NCI-H1694 treated with DMSO at 0.1 percent for 48 hours (cell line): ENCODE measurements around the gene EDIL3.

Experiments
- DNase-seq: peaks from one replicate; lab custom pipeline; 2025; lab: John Stamatoyannopoulos, UW

EDIL3 gene

DNA sequence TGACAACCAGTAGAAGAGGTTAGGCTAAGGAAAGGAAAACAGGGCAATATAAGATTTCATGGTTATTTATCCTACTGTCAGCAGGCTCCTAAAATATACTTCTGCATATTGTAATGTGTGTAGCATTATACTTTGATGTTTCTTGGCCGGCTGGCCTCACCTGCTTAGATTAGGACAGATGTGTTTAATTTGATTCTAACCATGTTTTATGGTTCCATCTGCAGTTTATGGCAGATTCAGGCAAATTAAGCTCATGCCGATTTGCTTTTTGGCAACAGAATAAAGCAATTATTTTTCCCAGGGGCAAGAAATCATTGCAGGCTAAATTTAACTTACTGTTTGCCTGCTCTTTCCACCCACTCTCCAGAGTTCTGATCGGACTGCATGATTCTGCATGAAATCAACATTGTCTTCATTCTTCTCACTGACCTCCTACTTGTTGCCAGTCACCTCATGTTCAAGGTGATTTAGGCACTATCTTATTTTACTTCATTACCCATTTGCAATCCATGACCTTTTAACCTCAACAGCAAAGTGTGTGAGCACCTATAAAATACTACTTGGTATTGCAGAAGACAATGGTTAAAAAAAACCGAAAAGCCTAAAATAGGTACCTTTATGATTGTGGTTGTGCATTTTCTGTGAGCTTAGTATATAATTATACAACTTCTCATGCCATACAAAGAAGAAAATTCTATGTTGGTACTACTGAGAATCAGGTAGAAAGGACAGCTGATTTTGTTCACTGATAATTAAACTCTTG is 125.2 kb downstream of the EDIL3 start:
- DNase-seq, result peak; percentile 48

DNA sequence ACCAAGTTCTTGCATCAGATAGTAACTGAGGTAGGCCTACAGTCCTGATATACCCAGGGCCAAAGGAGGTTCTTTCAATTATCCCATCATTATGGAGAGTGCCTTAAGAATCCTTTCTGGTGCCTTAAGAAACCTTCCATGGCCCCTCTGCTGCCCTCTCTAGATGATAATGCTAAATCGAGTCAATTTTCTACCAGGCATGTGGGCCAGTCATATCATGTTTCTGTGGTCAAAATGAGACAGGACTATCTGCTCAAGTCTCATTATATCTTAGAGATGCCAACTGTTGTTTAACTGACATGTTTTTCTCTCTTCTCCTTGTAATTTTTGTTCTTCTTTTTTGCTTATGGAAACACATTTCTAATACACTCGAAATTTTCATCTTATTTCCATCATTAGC is 127.6 kb downstream of the EDIL3 start:
- DNase-seq, result no peak

DNA sequence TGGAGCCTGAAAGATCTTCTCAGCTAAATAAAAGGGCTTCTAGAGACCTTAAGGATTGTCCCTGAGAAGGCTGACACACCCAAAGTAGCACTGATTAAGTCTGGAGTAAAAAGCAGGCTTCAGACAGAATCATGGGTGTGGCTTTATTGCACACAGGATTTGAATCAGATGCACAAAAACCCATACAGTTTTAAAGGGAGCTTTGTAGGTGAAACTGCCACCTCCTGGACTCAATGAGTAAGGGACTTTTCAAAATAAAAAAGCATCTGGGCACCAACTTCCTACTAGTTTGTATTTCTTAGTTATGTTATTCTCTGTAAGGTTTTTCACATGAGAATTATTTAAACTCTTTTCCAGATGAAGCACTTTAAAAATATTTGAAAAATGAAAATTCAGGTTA is 129.4 kb downstream of the EDIL3 start:
- no peak for DNase-seq

DNA sequence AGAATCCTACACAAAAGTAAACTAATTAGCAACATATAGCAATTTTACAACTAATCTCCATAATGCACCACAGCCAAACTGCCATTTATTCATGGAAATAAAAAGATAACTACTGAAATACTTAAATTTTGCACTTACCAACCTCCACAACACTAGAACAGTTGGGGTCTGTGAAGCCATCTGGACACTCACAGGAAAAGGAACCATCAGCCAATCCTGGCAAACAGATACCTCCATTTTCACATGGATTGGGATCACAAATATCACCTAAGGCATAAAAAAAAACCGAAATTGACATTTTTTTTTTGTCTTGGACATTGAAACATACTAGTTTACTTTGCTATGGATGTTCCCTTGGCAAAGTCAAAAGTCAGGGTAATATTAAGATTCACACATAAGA is 130.7 kb downstream of the EDIL3 start:
- DNase-seq, result no peak

DNA sequence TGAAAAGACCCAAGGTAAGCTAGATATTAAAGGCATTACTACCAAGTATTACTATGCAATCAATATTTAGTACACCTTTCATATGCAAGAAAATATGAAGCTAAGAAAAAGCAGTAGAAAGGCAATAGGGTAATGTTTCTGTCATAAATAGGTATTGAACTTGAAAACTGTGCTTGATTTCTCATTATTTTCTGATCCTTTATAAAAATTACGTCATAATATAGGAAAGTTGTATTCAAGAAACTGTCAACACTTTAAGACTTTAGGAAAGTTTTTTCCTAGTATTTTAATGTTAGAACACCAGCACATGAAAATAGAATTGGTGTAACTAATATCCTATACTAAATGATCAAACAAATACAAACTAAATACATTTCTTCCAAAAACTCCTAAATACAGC is 133.2 kb downstream of the EDIL3 start:
- DNase-seq, result no peak

DNA sequence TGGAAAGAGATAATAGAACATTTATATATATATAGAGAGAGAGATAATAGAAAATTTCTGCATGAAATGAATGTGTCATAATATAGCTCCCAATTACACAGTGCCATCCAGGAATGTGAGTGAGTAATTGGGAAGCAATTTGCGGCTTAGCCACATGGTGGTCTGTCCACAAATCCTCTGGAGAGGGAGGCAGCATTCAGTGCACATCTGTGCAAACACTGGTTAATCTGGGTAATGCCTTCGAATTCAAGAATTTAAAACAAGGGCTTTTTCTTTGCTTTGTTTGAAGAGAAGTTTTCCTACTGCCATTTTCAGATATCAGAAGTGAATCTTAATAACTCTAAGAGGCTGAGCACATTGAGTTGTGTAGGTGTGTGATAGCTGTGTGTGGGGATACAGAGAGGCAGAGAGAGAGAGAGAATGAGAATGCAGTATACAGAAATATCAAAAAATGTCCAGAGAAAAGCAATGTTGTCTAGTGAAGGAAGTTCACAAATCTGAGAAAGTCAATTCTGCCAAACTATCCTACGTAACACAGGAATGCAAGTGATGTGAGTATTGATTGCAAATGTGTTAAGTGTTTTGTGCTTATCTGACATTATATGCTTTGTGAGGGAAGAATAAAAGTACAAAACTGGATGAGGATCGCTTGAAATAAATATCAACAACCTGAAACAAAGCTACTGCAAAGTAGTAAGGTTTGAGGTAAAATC is 134.6 kb downstream of the EDIL3 start:
- DNase-seq, result no peak

DNA sequence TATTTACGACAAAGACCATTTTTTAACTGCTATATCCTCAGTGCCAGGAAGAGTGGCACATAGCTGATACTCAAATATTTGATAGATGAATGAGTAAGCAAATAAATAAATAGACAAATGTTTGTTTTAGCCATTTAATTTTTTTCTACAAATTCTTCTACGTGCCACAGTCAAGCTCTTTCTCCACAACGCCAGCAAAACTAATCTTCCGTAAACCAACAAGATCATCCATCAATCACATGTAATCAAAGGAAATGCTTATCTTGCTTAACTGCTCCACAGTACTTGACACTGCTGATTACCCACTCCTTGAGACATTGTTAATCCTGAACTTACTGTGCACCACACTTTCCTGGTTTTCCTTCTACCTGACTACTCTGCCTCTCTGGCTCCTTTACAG is 136.7 kb downstream of the EDIL3 start:
- DNase-seq, result no peak

DNA sequence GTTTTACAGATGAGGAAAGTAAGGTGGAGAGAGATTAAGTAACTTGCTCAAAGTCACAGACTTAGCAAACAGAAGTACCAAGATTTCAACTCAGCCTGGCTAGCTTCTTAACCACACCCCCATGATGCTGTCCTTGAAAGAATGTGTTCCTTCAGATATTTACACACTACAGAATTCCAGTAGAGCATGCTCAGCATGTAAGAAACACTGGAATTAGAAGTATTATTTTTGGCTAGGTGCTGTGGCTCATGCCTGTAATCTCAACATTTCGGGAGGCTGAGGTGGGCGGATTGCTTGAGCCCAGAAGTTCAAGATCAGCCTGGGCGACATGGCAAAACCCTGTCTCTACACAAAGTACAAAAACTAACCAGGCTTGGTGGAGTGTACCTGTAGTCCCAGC is 142.4 kb downstream of the EDIL3 start:
- no peak for DNase-seq

DNA sequence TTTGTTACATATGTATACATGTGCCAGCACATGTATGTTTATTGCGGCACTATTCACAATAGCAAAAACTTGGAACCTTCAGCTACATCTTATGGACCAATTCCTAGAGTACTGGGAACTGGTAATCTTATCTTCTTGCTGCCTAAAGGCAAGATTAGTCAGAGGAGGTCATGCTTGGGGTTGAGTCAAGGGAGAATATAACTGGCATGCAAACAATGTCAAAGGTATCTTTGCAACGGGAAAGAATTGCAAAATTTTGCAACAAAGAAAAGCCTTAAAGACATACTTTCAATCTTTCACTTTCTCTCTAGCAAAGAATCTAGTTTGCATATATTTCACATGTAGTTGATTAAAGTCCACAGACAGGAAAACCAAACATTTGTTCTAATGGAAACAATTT is 145.2 kb downstream of the EDIL3 start:
- no peak for DNase-seq

DNA sequence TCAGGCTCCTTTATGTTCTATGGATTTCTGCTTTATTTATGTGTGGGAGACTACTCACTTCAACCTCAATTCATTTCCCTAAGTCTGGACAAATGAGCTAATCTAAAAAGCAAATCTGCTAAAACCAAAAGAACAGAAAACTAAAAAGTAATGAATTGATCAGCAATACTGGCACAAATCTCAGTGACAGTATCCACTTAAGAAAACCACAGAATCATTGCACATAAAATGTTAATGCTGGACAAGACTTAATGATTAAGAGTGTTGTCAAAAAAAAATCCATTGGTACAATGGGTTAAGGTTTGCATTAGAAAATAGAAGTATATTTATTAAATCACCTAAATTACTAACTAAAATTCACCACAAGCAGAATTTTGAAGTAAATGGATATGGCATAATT is 147.6 kb downstream of the EDIL3 start:
- DNase-seq, result no peak

DNA sequence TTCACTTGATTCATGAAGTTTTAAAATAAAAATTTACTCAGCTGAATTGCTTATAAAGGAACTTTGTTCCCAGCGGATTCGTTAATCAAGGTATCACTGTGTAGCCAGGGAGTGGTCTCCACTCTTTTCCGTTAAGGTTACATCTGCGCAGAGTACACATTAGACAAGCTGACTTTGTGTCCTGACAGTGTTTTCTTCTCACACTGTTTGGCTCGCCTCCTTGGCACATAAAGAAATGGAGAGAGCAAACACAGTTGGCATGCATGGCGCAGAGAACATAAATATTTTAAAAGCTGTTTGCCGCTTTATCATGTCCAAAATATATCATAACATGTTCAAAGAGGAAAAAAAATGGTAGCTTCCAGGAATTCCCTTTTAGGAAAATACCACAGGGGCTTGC is 153.2 kb downstream of the EDIL3 start:
- DNase-seq, result no peak

DNA sequence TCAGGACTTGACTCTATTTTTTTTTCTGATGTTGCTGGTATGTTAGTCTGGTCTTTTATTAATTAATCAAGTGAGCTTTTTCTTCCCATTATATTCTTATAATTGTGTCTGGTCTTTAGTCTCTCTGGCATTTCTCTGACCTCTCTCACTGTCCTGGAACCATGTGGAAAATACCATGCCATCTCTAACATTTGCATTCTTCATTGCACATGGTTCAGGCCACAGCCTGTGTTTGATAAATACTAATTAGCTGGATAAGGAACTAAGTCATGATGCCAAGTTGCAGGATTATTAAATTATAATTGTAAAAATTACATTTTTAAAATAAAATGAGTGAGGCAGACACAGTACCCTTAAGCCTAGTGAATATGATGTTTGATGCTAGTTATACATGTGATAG is 155.6 kb downstream of the EDIL3 start:
- DNase-seq, result no peak

DNA sequence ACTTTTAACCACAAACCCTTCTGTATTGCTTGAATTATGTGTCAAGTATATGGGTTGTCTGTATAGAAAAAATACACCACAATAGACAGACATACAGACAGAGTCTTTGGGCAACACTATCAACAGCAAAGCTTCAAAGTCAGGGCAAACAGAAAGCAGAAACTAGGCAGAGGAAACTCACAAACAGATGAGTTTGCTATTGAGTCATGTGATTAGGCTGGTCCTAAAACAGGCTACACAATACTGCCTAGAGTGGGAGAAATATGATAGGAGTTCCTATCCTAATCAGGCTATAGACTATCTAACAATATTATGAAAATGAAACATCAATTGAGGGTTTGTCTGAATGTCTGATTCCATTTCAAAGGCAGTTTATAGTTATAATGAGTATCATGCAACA is 156.4 kb downstream of the EDIL3 start:
- DNase-seq, result no peak

DNA sequence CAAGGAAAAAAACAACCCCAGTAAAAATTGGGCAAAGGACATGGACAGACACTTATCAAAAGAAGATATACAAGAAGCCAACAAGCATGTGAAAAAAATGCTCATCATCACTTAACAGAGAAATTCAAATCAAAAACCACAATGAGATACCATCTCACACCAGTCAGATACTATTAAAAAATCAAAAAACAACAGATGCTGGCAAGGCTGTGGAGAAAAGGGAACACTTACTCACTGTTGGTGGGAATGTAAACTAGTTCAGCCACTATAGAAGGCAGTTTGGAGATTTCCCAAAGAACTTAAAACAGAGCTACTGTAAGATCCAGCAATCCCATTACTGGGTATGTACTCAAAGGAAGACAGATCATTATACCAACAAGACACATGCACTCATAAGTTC is 157.4 kb downstream of the EDIL3 start:
- no peak for DNase-seq

DNA sequence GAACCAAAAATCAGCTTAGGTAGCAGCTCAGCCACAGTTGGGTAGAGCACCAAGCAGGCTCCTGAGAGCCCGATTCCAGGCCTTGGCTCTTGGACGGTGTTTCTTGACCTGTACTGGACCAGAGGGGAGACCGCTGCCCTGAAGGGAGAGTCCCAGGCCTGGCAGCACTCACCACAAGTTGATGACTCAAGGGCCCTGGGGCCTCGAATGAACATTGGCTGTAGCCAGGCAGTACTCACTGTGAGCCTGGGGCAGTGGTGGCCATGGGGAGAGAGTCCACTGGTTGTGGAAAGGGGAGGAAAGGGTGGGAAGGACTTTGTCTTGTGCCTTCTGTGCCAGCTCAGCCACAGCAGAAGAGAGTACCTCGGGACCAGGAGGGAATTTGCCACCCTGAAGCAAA is 166.1 kb downstream of the EDIL3 start:
- DNase-seq, result no peak

DNA sequence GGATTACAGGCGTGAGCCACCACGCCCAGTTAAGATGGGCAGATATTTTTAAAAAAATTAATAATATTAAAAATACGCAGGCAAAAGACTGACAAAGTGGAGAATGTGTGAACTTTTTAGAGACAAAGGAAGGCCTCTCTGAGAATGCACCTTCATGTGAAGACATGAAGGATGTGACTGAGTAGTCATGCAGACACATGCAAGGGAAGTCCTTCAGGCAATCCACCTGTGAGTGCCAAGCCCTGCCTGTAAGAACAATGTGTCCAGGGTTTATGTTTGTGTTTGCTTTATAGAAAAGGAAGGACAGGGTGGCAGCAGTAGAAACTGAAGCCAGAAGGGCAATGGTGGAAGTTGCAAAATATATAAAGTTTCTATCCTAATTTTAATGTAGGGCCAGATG is 169.2 kb downstream of the EDIL3 start:
- no peak for DNase-seq

DNA sequence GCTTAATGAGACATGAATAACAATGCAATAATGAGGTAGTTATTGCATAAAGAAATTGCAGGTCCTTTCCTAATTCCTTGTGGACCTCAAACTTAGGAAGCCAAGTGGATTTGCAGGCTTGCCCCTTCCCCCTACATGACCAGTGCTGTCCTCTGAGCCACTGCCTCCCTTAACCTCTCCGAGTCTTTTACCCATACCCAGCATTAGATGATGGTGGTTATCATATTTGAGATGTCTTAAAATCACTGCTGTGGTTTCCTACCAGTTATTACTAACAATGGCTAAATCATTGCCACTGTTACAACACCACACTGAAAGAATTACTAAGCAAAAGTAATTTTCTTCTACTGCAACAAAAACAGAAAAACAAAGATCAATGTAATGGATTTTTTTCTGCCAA is 170.8 kb downstream of the EDIL3 start:
- no peak for DNase-seq

DNA sequence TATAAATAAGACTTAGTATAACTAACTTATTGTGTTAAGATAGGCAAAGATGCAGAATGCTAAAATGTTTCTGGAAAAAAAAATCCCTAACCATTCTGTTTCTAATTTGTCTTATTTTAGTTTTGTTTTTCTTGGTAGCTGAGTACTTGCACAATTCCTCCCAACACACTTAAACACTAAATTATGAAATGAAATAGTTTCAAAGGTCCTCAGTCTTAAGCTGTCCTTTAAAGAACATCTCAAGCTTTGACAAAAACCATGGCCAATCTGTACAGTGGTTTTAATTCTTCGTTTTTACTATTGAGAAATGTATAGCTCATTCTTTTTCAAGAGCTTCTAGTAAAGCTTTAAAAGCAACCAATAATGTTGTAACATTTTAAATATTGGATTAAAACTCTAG is 171.5 kb downstream of the EDIL3 start:
- no peak for DNase-seq

DNA sequence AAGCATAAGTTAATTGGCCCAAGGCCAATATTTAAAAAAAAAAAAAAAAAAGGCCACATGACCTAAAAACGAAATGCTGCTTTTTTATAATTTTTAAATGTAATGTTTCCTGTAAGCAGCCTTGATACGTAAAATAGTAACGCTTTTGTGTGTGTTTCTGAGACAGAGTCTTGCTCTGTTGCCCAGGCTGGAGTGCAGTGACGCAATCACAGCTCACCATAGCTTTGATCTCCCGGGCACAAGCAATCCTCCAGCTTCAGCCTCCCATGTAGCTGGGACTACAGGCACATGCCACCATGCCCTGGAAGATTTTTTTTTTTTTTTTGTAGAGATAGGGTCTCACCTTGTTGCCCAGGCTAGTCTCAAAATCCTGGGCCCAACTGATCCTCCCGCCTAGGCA is 179.9 kb downstream of the EDIL3 start:
- DNase-seq, result no peak

DNA sequence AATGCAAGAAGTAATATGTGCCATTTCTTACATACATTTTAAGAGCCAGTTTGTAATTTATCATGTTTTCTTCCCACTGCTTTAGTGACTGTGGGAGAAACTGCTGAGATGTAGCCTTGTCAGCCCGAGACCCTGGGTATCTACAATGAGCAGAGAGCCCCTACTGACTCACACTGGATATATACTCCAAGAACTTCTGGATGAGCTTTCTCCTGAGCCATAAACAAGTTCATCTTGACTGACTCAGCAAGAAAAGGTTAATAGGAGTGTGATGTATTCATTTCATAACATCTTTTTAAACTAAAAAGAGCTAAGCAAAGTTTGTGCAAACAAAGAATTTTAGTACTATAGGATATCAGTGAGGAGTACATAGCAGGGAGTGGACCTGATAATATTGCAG is 182.5 kb downstream of the EDIL3 start:
- no peak for DNase-seq

DNA sequence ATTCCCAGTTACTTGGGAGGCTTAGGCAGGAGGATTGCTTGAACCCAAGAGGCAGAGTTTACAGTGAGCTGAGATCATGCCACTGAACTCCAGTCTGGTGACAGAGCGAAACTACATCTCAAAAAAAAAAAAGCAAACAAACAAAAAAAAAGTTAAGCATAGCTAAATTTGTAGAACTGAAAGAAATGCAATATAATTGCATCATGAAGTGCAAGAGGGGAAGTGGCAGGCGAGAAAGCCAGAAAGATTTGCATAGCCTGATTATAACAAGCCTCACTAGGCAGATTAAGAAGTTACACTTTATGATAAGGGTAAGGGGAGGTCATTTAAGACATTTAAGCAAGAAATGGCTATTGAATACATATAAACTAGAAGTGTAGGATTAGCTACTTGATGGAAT is 187.1 kb downstream of the EDIL3 start:
- DNase-seq, result no peak

DNA sequence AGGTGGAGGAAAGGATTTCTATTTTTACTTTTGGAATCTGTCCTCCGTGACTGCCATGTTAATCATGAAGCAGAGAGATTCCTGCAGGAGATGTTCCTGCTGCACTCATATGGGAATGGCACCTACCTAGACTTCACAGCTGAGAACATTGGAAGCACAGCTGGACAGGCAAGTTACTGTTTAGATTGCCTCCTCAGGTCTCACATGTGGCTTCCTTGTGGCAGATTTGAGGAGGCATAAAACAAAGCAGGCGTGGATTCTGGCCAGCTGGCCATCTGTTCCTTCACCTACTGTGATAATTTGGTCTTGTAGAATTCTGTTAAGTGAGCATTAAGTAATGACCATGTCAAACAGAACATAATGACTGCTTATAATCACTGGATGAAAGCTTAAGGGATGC is 193.4 kb downstream of the EDIL3 start:
- no peak for DNase-seq

DNA sequence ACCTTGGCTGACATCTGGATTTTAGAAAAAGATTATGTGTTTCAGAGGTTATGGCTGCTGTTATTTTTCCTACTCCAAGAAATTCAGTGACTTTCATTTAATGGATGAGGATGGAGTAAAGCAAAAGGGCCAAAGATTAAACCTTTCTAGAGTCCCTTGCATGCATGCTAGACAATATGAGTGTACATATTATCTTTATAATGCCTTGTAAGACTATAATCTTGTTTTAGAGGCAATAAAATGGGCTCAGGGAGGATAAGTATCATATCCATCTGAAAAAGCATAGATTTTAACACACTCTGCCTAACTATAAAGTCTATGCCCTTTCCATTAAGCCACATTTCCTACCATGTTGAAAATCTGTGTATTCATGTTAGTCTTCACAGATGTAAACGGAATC is 199.8 kb downstream of the EDIL3 start:
- no peak for DNase-seq

DNA sequence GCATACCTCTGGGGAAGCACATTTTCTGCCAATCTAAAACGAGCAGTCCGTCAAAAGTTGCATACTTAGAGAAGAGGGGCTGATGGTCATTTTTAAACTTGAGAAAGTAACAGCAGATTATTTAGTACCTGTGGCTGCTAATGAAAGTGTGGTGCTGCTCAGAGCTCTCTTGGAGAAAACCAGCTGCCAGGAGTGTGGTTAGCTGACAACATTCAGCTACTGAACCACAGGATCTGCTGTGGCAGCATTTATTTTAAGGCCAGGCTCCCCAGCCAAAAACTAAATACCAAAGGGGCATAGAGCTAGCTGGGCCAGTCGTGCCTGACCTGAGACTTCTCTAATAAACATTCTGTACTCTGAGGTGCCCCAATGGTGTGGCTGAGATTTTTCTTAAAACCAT is 203.6 kb downstream of the EDIL3 start:
- no peak for DNase-seq
